Cardiac muscle cell (in vitro differentiated cells and primary cell): ENCODE data around the gene OCIAD1. TPM values are rescaled to one million over a fixed set of nuclear protein-coding genes. Genes with fewer than 3 reads are reported as not detected.
"Not testable (repeated sequence)": the region's sequence is repeated elsewhere in the genome, so short reads cannot be mapped to it uniquely, and the experiment has no call there.

Source experiments
- DNase-seq, 2 donors: peaks; one replicate each; pipeline versions ENCODE4 v3.0.0 to v3.0.0-alpha.2; 2010 to 2017; ENCODE audit warnings: low read depth in 1 of 2, low spot score in 1 of 2
- H3K27ac ChIP-seq: fragments of 200-600 bp; sonication (generic); 2 replicates; pipeline ENCODE4 v1.5.1; 2016
- H3K27me3 ChIP-seq: fragments of 200-600 bp; sonication (generic); 2 replicates; pipeline ENCODE4 v1.6.0; 2016; ENCODE audit warnings: control low read depth
- H3K36me3 ChIP-seq: fragments of 200-600 bp; sonication (generic); 2 replicates; pipeline ENCODE4 v1.5.1; 2016; ENCODE audit warnings: control low read depth
- H3K4me1 ChIP-seq: fragments of 200-600 bp; sonication (generic); 2 replicates; pipeline ENCODE4 v1.8.1; 2017; ENCODE audit warnings: low read depth, mild to moderate bottlenecking, mixed run types
- H3K4me3 ChIP-seq: fragments of 200-600 bp; sonication (generic); 2 replicates; pipeline ENCODE4 v1.5.1; 2016; ENCODE audit warnings: mild to moderate bottlenecking
- H3K9me3 ChIP-seq: fragments of 200-600 bp; sonication (generic); 2 replicates; pipeline ENCODE4 v1.5.1; 2017; ENCODE audit warnings: low read depth, mild to moderate bottlenecking, control low read depth
- CTCF ChIP-seq: IDR thresholded peaks from 2 replicates; pipeline ENCODE4 v1.5.1; 2012; ENCODE audit warnings: low read depth, mild to moderate bottlenecking, low read length
- polyA plus RNA-seq: library from polyadenylated mRNA; unstranded; fragments of >200 nt; fragmentation: Nextera tagmentation; extraction: Ambion mirVana; gene quantifications from 2 replicates; pipeline ENCODE4 v1.2.1, GENCODE V29; 2016
- total RNA-seq: library from RNA; depleted of rRNA; stranded (reverse); fragments of >200 nt; gene quantifications from 2 replicates; pipeline ENCODE4 v1.2.3, GENCODE V29; 2016

OCIAD1 gene
- total and polyA plus RNA-seq, 2 experiments from 2014 or later, result 118 to 193 TPM

- no peak overlapping the region for H3K4me3 ChIP-seq
- H3K9me3 ChIP-seq, result no peaks in the 10 kb centered on the region
- no peaks in the 10 kb centered on the region for H3K4me1 ChIP-seq
- H3K36me3 ChIP-seq, result no peaks in the 10 kb centered on the region
- no peak for TF ChIP-seq CTCF
- H3K27me3 ChIP-seq, result no peaks in the 10 kb centered on the region
- no peak for DNase-seq
- H3K27ac ChIP-seq, result no peak overlapping the region
These were observed 48.9 kb downstream of the OCIAD1 start for GRCh38 chr4:48879561-48880442.

GRCh38 chr4:48881646-48882045 lies 50.8 kb downstream of the OCIAD1 start:
- not testable (repeated sequence) for H3K36me3 ChIP-seq, H3K27ac ChIP-seq, H3K27me3 ChIP-seq, H3K4me3 ChIP-seq, H3K9me3 ChIP-seq, H3K4me1 ChIP-seq, DNase-seq

- H3K4me1 ChIP-seq, H3K4me3 ChIP-seq, H3K36me3 ChIP-seq, H3K27me3 ChIP-seq, DNase-seq, H3K9me3 ChIP-seq, H3K27ac ChIP-seq: not testable (repeated sequence)
These were observed 58.9 kb downstream of the OCIAD1 start for GRCh38 chr4:48889750-48890149.

- Histone ChIP-seq H3K36me3 (no peaks in the 10 kb centered on the region), H3K9me3 (no peaks in the 10 kb centered on the region)
- TF ChIP-seq CTCF, result no peak
These were observed 60.2 kb downstream of the OCIAD1 start for GRCh38 chr4:48891028-48891619.

GRCh38 chr4:48896845-48897244 lies 66.0 kb downstream of the OCIAD1 start:
- no peak for TF ChIP-seq CTCF
- Histone ChIP-seq H3K27ac (no peak overlapping the region), H3K27me3 (no peaks in the 10 kb centered on the region), H3K4me3 (no peak overlapping the region), H3K4me1 (no peaks in the 10 kb centered on the region), H3K36me3 (no peaks in the 10 kb centered on the region), H3K9me3 (no peaks in the 10 kb centered on the region)
- no peak for DNase-seq

More at GRCh38 chr4:48891028-48891619, 60.2 kb downstream of the OCIAD1 start:
- no peak for DNase-seq
- no peaks in the 10 kb centered on the region for H3K27me3 ChIP-seq
- no peak overlapping the region for H3K27ac ChIP-seq
- H3K4me3 ChIP-seq, result no peak overlapping the region
- H3K4me1 ChIP-seq, result no peaks in the 10 kb centered on the region

- no peak overlapping the region for H3K4me3 ChIP-seq
- no peaks in the 10 kb centered on the region for H3K27me3 ChIP-seq
- no peak overlapping the region for H3K27ac ChIP-seq
- no peaks in the 10 kb centered on the region for H3K4me1 ChIP-seq
- H3K9me3 ChIP-seq, result no peaks in the 10 kb centered on the region
- DNase-seq, result peak in 1 of 2 donors; percentile 38
- no peak for TF ChIP-seq CTCF
- no peaks in the 10 kb centered on the region for H3K36me3 ChIP-seq
These were observed 68.0 kb downstream of the OCIAD1 start for GRCh38 chr4:48898733-48899431.
